NOMO-1 (cell line): Measurements from ENCODE around the gene SHROOM1.
A peak's percentile ranks its signal among the peaks of the same experiment; 100 is the strongest.

ENCODE experiments used
- DNase-seq, 2 experiments: peaks; one replicate each; lab custom pipeline; 2025; ENCODE audit not compliant: unreplicated experiment in 2 of 2; lab: John Stamatoyannopoulos, UW

The SHROOM1 gene

GRCh38 chr5:132826424-132827082 is 3.9 kb downstream of the SHROOM1 start:
- no peak for DNase-seq

- no peak for DNase-seq
These were observed 4.5 kb downstream of the SHROOM1 start for GRCh38 chr5:132825834-132826391.

DNA sequence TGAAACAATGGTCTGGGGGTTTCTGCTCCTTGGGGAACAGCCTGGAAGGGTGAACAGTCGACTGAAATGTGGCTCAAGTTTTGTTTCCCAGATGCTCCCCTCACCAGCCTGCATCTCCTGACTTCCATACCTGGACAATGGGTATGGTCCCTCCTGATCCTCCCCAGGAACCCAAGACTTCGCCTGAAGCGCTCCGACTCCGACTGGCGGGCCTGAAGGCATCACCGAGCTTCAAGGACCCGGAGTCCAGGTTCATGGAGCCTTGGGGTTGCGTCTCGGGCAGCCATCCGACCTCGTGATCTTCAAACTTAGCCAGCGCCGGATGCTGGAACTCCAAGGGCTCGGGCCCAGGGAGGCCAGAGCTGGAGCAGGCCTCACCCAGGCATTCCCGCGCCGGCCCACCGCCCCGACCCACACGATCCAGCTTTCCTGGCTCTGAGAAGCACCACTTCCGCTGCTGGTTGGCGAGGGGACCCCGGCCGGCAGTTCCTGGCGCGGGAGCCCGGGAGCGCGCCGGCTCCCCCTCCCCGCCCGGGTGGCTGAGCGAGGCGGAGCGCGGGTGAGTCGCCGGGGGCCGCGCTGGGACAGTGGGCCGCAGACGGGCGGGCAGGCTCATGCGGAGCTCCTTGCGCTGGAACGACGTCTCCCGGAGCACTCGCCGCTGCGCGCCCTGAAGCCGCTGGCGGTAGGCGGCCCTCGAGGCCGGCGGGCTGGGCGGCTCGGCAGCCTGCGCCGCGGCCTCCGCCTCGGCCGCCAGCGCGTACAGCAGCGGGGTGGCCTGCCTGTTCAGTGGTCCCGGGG is 5.2 kb downstream of the SHROOM1 start:
- DNase-seq = no peak

DNA sequence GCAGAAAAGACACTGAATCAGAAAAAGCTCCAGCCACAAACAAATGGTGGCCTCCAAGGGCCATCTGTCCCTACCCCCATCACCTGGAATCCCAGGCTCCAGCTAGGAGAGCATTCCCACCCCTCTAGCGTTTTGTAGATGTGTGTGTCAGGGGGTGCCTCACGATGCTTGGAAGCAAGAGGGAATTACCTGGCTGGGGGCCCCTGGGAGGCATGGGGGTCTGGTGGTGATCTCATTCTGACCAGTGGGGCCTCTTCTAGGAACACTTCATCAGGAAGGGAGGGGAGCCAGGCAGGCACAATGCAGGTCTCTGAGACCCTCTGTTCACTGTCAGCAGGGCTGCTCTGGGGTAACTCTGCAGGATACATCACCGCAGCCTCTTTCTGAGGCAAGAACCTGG is 6.0 kb downstream of the SHROOM1 start:
- DNase-seq = no peak

DNA sequence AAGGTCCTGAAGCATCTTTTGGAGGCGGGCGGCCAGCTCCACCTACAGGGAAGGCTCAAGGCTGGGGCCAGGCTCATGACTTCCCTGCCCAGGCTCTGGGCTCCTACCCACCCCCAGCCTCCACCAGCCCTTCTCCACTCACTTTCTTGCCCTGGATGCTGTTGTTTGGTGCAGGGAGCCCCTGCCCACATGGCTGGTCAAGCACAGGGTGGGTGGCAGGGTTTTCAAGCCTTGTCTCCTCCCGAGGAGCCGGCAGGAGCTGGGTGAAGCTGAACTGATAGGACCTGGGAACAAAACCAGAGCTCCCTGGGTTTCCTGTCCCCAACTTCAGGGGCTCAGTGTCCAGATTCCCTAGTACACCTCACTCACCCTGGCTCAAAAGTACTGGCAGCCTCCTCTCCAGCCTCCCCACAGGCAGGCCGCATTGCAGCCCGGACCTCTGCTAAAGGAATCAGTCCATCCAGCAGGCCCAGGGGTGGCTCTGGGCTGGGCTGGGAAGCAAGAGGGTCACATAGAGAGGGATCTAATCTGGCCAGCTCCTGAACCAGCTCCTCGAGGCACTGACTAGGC is 6.9 kb downstream of the SHROOM1 start:
- no peak for DNase-seq

GRCh38 chr5:132822650-132823480 is 7.6 kb downstream of the SHROOM1 start:
- DNase-seq = no peak

DNA sequence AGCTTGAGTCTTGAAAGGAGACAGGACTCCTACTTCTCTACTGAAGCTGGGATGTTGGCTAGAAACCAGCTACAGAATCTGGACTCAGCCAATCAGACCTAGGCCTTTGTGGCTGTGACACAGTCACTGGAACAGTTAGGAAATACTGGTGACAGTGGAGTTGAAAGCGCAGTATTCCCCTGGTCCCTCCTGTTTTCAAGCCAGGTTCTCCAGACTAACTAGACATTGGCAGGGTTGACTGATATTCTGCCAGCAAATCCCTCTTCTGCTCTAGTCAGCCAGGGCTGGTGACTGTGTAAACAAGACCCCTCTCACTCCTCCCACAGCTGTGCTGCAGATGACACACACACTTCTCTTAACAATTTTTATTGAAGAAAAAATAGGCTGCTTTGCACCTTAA is 8.7 kb downstream of the SHROOM1 start:
- DNase-seq = no peak

DNA sequence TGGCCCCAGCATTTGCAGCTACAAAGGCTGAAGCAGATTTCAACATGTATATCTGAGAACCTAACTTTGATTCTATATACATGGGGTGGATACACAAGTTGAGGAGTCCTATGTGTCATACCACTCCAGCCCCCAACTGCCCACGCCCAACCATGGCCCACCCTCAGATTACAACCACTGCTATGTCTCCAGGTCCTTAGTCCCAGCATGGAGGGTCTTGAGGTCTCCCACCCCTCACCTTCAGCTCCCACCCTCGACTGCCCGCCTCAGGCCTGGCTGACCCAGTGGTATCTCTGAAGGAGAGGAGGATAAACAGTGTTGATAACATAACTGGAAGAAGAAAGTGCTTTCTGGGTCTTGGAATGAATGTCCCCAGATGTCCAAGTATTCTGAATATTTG is 9.1 kb downstream of the SHROOM1 start:
- no peak for DNase-seq

GRCh38 chr5:132820162-132820754 is 10.2 kb downstream of the SHROOM1 start:
- peak; percentile 79 to 84 for DNase-seq

DNA sequence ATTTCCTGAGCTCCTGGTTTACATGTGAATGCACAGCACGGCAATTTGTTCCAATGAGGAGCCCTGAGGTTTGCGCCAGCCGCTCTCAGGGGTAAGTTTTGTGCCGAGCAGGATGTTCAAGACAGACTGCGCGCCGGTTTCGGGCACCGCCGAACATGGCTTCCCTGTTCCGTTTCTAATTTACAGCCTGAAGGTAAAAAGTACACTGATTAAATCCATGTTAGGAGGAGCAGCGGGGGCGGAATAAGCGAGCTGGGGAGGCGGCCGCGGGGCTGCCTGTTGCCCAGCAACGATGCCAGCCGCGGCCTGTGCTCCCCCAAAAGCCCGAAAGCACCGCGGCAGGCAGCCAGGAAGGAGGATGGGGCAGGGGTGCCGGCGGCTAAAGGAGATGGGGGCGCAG is 11.0 kb downstream of the SHROOM1 start:
- no peak for DNase-seq

DNA sequence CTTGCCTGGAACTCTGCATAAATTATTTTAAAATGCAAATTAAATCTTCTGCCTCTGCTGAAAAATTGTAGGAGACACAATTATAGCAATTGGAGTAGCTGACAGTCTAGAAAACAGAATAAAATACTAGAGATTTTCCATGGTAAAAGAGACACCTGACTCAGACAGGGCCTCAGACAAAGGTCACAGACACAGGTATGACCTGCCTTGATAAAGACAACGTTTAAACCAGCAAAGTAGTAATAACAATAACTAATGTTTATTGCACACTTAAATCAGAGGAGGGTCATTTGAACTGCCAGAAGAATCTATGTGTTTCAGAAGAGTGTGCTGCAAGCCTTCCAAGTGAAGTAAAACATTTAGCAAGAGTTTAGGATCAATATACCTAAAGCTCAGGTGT is 13.4 kb downstream of the SHROOM1 start:
- no peak for DNase-seq

- no peak for DNase-seq
These were observed 13.9 kb downstream of the SHROOM1 start for GRCh38 chr5:132816554-132816953.

- DNase-seq = no peak
These were observed 14.4 kb downstream of the SHROOM1 start for GRCh38 chr5:132816083-132816482.

DNA sequence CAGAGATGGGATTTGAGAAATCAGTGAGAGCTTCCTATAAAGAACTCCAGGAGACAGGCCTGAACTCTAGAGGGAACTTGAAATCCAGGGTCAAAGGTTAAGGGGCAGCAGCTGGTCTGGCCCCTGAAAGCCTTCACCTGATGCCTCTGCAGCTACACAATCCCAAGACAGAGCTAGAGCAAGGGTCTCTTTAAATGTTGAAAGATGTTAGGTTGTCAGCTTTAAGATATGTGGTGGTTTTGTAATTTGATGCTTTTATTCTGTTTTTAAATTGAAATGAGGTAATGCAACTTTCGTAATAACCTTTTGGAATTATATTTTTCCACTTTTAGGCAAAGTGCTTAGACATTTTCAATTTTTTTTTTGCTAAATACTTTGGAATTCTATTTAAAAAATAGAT is 15.0 kb downstream of the SHROOM1 start:
- DNase-seq = no peak

GRCh38 chr5:132814503-132815294 is 15.7 kb downstream of the SHROOM1 start:
- DNase-seq = no peak

- DNase-seq = no peak
These were observed 16.6 kb downstream of the SHROOM1 start for GRCh38 chr5:132813599-132814502.

GRCh38 chr5:132812781-132813598 is 17.5 kb downstream of the SHROOM1 start, which contains the start of gene SOWAHA:
Gene SOWAHA (plus strand): TSS chr5:132813302. CDS start chr5:132813622, 320 bp downstream.
- DNase-seq = no peak
